A549 (cell line): ENCODE results near the gene MAP1LC3A.

ENCODE experiments used
- CEBPB ChIP-seq, 2 experiments: fragments of >200 bp in 1 of 2; sonication (Bioruptor Twin) in 1 of 2; formaldehyde crosslinking in 1 of 2; IDR thresholded peaks; 2 replicates each; pipeline ENCODE4 v1.6.1; 2012 to 2016
- EHMT2 ChIP-seq: fragments of 200-600 bp; sonication (generic); IDR thresholded peaks from 2 replicates; pipeline ENCODE4 v1.6.1; 2016; ENCODE audit warnings: antibody characterized with exemption, low read depth, mild to moderate bottlenecking, moderate library complexity
- RAD21 ChIP-seq, 2 experiments: fragments of >200 bp in 1 of 2; sonication (Bioruptor Twin) in 1 of 2; formaldehyde crosslinking in 1 of 2; IDR thresholded peaks in 1 of 2; conservative IDR thresholded peaks in 1 of 2; 2 replicates in 1 of 2; 3 replicates in 1 of 2; pipeline ENCODE4 v1.6.1; 2012 to 2018; ENCODE audit warnings: inconsistent platforms in 1 of 2
- ZNF302 ChIP-seq: fragments of 250-450 bp; sonication (Bioruptor Pico); IDR thresholded peaks from 2 replicates; pipeline ENCODE4 v1.9.0; 2021; ENCODE audit warnings: inconsistent platforms, mild to moderate bottlenecking, moderate library complexity
- TF ChIP-seq, protein P1 (sequence below): IDR thresholded peaks from 2 replicates; pipeline ENCODE4 v1.6.1; 2012; ENCODE audit warnings: low read depth, borderline replicate concordance

DNA sequence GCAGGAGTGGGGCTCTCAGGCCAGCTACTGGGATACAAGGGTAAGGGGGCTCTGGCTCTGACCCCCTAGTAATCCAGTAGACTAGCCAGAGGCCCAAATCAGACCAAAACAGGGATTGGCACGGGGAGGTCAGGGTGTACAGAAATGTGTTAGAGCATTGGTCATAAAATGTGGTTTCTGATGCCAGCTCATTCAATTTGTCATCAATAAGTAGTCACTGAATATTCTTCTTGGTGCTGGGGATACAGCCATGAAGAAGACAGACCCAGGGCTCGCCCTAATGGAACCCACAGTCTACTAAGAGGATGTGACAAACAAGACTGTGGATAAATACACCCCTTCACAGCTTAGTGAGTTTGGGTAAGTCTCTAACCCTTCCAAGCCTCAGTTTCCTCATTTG, 11.1 kb downstream of the MAP1LC3A start:
- TF ChIP-seq EHMT2: no peak
- TF ChIP-seq ZNF302 (CRISPR knock-in tag): no peak
- TF ChIP-seq, protein P1, sequence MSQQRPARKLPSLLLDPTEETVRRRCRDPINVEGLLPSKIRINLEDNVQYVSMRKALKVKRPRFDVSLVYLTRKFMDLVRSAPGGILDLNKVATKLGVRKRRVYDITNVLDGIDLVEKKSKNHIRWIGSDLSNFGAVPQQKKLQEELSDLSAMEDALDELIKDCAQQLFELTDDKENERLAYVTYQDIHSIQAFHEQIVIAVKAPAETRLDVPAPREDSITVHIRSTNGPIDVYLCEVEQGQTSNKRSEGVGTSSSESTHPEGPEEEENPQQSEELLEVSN: no peak
- TF ChIP-seq CEBPB (IDR thresholded peaks at IDR 0.05): no peak
- no peak for TF ChIP-seq RAD21 (conservative IDR thresholded peaks at IDR 0.05 in 1 of 2, IDR thresholded peaks at IDR 0.05 in 1 of 2)
